Endothelial cell (in vitro differentiated cells): ENCODE data around the gene PPP1R1B. TPM values are rescaled to one million over a fixed set of nuclear protein-coding genes. Genes with fewer than 3 reads are reported as not detected.
A peak's percentile ranks its signal among the peaks of the same experiment; 100 is the strongest.

Experiments used
- DNase-seq: peaks from one replicate; pipeline ENCODE4 v3.0.0; 2021; ENCODE audit warnings: low spot score
- H3K27ac Mint-ChIP-seq: one replicate; pipeline ENCODE4 v1.8.0; 2021; ENCODE audit warnings: mixed read lengths, inconsistent platforms; ENCODE audit not compliant: unreplicated experiment
- H3K27me3 Mint-ChIP-seq: one replicate; pipeline ENCODE4 v1.8.0; 2021; ENCODE audit warnings: mild to moderate bottlenecking, moderate library complexity, mixed read lengths, inconsistent platforms; ENCODE audit not compliant: unreplicated experiment
- H3K36me3 Mint-ChIP-seq: one replicate; pipeline ENCODE4 v1.8.0; 2021; ENCODE audit warnings: mild to moderate bottlenecking, low read depth, mixed read lengths, inconsistent platforms; ENCODE audit not compliant: unreplicated experiment
- H3K4me1 Mint-ChIP-seq: one replicate; pipeline ENCODE4 v1.8.0; 2021; ENCODE audit warnings: mild to moderate bottlenecking, mixed read lengths, inconsistent platforms; ENCODE audit not compliant: unreplicated experiment
- H3K4me3 Mint-ChIP-seq: one replicate; pipeline ENCODE4 v1.8.0; 2021; ENCODE audit warnings: mild to moderate bottlenecking, mixed read lengths, inconsistent platforms; ENCODE audit not compliant: unreplicated experiment
- H3K9me3 Mint-ChIP-seq: one replicate; pipeline ENCODE4 v1.8.0; 2021; ENCODE audit warnings: mixed read lengths, inconsistent platforms; ENCODE audit not compliant: unreplicated experiment
- total RNA-seq: library from RNA; stranded (reverse); fragmentation: NEBNext Ultra II Directional; extraction: Animal tissue kit (Norgen Biotek cat#: 25700); gene quantifications from one replicate; pipeline ENCODE4 v1.2.1, GENCODE V29; 2021; ENCODE audit not compliant: unreplicated experiment
- TF ChIP-seq, protein P1 (sequence below): fragments of 200-600 bp; sonication (generic); IDR thresholded peaks from one replicate; pipeline ENCODE4 v1.5.0; 2021; ENCODE audit warnings: antibody characterized with exemption; ENCODE audit not compliant: unreplicated experiment

Gene PPP1R1B
- total RNA-seq, 1 donor from 2014 or later, result not detected

DNA sequence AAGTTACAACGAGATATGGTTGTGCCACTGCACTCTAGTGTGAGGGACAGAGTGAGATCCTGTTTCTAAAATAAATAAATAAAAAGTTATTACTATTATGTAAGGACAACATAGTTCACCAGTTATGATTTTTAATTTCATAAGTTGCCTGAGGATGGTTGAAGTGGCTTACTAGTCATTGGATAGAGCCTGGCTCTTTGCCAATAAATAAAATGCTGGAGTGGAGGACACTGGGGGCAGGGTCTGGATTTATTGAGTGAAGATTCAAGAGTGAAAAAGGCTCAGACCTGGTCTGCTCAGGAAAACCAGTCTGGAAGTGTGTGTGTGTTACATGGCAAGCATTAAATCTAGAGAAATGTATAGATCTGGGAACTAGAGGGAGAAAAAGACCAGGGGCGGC is 12.3 kb downstream of the PPP1R1B start:
- TF ChIP-seq, protein P1, sequence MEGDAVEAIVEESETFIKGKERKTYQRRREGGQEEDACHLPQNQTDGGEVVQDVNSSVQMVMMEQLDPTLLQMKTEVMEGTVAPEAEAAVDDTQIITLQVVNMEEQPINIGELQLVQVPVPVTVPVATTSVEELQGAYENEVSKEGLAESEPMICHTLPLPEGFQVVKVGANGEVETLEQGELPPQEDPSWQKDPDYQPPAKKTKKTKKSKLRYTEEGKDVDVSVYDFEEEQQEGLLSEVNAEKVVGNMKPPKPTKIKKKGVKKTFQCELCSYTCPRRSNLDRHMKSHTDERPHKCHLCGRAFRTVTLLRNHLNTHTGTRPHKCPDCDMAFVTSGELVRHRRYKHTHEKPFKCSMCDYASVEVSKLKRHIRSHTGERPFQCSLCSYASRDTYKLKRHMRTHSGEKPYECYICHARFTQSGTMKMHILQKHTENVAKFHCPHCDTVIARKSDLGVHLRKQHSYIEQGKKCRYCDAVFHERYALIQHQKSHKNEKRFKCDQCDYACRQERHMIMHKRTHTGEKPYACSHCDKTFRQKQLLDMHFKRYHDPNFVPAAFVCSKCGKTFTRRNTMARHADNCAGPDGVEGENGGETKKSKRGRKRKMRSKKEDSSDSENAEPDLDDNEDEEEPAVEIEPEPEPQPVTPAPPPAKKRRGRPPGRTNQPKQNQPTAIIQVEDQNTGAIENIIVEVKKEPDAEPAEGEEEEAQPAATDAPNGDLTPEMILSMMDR, result no peak
- peak overlapping the region; percentile 20 for H3K27ac Mint-ChIP-seq
- H3K9me3 Mint-ChIP-seq, result no peaks in the 10 kb centered on the region
- no peak for DNase-seq
- peak overlapping the region; percentile 77 for H3K4me3 Mint-ChIP-seq
- peaks cover 38% of the 10 kb centered on the region for H3K4me1 Mint-ChIP-seq
- peaks cover 12% of the 10 kb centered on the region for H3K27me3 Mint-ChIP-seq
- peaks cover 23% of the 10 kb centered on the region for H3K36me3 Mint-ChIP-seq

DNA sequence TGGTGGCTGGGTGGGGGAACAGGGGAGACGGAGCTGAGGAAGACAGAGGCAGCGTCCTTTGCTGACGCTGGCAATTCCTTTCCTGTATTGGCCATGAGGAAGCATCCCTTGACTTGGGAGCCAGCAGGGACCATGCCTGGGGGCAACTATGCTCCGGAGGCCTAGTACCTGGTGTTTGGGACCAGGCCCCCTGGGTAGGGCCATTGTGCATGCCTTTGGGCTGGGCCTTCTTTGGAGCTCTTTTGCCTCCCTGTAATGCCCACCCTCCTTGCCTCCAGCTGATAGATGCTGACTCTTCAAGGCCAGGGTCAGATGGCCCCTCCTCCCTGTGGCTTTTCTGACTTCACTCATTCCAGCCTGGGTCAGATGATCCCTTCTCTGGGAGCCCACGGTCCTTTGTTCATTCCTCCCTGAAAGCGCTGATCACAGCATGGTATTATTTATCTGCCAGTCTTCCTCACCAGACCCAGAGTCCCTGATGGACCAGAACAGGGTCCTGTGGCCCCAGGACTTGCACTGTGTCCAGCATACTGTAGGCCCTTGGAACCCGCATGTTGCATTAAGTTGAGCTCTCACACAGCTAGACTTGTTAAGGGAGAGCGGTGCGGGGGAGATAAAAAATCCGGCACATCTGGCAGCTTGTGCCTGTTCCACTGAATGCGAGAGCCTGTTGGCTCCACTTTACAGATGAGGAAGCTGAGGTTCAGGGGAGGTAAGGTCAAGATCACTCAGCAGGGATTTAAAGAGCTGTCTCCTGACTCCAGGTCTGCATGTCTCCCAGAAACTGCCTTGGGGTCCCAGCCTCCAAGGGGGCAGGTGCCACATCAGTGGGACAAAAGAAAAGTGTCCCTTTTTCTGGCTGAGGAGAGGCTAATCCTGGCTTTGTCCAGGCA is 13.1 kb downstream of the PPP1R1B start:
- Mint-ChIP-seq H3K4me1 (peaks cover 44% of the 10 kb centered on the region), H3K9me3 (no peaks in the 10 kb centered on the region), H3K27ac (no peak overlapping the region), H3K36me3 (peaks cover 23% of the 10 kb centered on the region), H3K4me3 (peak overlapping the region; percentile 77), H3K27me3 (peaks cover 15% of the 10 kb centered on the region)
- no peak for DNase-seq
- TF ChIP-seq, protein P1, result no peak

DNA sequence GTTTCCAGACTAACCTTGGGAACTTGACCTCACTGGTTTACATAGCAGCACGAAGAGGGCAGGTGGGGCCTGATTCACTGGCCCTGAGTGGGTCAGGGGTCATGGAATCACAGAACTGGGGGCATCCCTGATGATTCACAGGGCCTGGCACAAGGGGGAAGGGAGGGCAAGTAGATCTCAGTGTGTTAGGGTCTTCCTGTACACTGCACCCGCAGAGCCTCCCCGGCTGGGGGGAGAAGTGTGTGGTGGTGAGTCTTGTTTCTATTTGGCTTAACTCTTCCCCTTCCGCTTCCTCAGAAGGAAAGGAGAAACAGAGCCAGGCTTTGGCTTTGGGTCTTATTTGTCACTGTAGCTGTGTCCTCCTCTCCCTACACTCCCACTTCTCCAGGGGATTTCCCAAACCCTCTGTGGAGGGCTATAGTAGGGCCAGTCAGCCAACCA is 13.9 kb downstream of the PPP1R1B start:
- Mint-ChIP-seq H3K36me3 (peaks cover 23% of the 10 kb centered on the region), H3K9me3 (no peaks in the 10 kb centered on the region), H3K4me1 (peaks cover 52% of the 10 kb centered on the region), H3K27ac (no peak overlapping the region), H3K4me3 (no peak overlapping the region), H3K27me3 (peaks cover 12% of the 10 kb centered on the region)
- TF ChIP-seq, protein P1, result no peak
- no peak for DNase-seq

DNA sequence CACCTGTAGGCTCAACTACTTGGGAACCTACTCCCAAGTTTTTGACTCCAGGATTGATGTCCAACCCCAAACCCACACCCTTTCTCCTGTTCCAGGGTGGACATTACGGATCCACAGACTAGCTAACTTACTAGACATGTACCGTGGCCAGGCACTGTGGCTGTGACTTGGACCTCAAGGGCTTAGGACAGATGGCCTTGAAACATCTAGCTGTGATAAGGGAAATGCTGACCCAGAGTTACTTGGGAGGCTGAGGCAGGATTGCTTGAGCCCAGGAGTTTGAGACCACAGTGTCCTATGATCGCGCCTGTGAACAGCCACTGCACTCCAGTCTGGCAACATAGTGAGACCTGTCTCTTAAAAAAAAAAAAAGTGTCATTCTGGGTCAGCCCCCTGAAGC is 14.3 kb downstream of the PPP1R1B start:
- H3K27ac Mint-ChIP-seq, result no peak overlapping the region
- no peak for DNase-seq
- TF ChIP-seq, protein P1, result no peak
- H3K36me3 Mint-ChIP-seq, result peaks cover 23% of the 10 kb centered on the region
- no peak overlapping the region for H3K4me3 Mint-ChIP-seq
- H3K27me3 Mint-ChIP-seq, result peaks cover 12% of the 10 kb centered on the region
- peaks cover 53% of the 10 kb centered on the region for H3K4me1 Mint-ChIP-seq
- no peaks in the 10 kb centered on the region for H3K9me3 Mint-ChIP-seq

DNA sequence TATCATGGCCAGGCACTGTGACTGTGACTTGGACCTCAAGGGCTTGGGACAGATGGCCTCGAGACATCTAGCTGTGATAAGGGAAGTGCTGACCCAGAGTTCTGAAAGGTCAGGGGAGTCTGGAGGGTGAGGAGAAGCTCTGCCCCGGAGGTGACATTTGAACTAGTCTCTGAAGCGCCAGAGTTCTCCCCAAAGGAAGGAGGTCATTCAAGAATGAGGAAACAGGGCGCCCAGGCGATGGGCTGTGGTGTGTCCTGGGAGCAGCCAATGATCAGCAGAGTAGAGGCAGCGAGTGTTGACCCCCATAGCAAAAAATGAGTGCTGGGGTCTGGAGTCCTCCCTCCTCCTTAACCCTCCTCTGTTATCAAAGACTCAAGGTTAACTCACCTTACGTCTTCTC is 15.1 kb downstream of the PPP1R1B start:
- Mint-ChIP-seq H3K9me3 (no peaks in the 10 kb centered on the region), H3K27me3 (peaks cover 10% of the 10 kb centered on the region), H3K36me3 (peaks cover 23% of the 10 kb centered on the region), H3K4me3 (no peak overlapping the region), H3K4me1 (peaks cover 53% of the 10 kb centered on the region), H3K27ac (no peak overlapping the region)
- TF ChIP-seq, protein P1, result no peak
- DNase-seq, result no peak
